Measurements from ENCODE around the gene WHRN. TPM values are rescaled to one million over a fixed set of nuclear protein-coding genes. Genes with fewer than 3 reads are reported as not detected.

WHRN gene
- total and polyA plus RNA-seq, 2 experiments from 2014 or later, result 8.3 to 8.9 TPM

DNA sequence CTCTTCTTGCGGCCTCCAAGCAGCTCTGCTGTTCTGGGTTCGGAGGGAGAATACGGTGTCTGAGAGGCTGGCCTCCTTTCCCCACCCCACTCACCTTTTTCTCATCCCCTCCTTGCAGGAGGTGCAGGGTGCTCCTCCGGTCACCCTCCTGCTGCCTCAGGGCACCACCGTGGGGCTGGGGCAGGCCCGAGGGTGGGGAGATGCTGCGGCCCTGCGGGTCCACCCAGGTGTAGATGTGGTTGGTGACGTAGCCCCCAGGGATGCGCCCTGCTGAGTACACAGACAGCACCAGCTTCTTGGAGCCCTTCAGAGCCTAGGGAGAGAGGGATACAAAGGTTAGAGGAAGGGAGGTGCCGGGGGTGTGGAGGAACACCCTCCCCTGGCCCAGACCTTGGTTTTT is 26.8 kb downstream of the WHRN start (continued):
- TF ChIP-seq, protein P1, sequence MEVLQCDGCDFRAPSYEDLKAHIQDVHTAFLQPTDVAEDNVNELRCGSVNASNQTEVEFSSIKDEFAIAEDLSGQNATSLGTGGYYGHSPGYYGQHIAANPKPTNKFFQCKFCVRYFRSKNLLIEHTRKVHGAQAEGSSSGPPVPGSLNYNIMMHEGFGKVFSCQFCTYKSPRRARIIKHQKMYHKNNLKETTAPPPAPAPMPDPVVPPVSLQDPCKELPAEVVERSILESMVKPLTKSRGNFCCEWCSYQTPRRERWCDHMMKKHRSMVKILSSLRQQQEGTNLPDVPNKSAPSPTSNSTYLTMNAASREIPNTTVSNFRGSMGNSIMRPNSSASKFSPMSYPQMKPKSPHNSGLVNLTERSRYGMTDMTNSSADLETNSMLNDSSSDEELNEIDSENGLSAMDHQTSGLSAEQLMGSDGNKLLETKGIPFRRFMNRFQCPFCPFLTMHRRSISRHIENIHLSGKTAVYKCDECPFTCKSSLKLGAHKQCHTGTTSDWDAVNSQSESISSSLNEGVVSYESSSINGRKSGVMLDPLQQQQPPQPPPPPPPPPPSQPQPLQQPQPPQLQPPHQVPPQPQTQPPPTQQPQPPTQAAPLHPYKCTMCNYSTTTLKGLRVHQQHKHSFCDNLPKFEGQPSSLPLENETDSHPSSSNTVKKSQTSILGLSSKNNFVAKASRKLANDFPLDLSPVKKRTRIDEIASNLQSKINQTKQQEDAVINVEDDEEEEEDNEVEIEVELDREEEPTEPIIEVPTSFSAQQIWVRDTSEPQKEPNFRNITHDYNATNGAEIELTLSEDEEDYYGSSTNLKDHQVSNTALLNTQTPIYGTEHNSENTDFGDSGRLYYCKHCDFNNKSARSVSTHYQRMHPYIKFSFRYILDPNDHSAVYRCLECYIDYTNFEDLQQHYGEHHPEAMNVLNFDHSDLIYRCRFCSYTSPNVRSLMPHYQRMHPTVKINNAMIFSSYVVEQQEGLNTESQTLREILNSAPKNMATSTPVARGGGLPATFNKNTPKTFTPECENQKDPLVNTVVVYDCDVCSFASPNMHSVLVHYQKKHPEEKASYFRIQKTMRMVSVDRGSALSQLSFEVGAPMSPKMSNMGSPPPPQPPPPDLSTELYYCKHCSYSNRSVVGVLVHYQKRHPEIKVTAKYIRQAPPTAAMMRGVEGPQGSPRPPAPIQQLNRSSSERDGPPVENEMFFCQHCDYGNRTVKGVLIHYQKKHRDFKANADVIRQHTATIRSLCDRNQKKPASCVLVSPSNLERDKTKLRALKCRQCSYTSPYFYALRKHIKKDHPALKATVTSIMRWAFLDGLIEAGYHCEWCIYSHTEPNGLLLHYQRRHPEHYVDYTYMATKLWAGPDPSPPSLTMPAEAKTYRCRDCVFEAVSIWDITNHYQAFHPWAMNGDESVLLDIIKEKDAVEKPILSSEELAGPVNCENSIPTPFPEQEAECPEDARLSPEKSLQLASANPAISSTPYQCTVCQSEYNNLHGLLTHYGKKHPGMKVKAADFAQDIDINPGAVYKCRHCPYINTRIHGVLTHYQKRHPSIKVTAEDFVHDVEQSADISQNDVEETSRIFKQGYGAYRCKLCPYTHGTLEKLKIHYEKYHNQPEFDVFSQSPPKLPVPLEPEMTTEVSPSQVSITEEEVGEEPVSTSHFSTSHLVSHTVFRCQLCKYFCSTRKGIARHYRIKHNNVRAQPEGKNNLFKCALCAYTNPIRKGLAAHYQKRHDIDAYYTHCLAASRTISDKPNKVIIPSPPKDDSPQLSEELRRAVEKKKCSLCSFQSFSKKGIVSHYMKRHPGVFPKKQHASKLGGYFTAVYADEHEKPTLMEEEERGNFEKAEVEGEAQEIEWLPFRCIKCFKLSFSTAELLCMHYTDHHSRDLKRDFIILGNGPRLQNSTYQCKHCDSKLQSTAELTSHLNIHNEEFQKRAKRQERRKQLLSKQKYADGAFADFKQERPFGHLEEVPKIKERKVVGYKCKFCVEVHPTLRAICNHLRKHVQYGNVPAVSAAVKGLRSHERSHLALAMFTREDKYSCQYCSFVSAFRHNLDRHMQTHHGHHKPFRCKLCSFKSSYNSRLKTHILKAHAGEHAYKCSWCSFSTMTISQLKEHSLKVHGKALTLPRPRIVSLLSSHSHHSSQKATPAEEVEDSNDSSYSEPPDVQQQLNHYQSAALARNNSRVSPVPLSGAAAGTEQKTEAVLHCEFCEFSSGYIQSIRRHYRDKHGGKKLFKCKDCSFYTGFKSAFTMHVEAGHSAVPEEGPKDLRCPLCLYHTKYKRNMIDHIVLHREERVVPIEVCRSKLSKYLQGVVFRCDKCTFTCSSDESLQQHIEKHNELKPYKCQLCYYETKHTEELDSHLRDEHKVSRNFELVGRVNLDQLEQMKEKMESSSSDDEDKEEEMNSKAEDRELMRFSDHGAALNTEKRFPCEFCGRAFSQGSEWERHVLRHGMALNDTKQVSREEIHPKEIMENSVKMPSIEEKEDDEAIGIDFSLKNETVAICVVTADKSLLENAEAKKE (CRISPR knock-in tag; IDR thresholded peaks at IDR 0.05), result no peak
- TF ChIP-seq EZH2phosphoT487 (IDR thresholded peaks at IDR 0.05; ENCODE audit: unreplicated experiment) (no peak), JUNB (IDR thresholded peaks at IDR 0.05; ENCODE audit: unreplicated experiment) (no peak), STAT1 (IDR thresholded peaks at IDR 0.05; ENCODE audit: unreplicated experiment) (no peak)

DNA sequence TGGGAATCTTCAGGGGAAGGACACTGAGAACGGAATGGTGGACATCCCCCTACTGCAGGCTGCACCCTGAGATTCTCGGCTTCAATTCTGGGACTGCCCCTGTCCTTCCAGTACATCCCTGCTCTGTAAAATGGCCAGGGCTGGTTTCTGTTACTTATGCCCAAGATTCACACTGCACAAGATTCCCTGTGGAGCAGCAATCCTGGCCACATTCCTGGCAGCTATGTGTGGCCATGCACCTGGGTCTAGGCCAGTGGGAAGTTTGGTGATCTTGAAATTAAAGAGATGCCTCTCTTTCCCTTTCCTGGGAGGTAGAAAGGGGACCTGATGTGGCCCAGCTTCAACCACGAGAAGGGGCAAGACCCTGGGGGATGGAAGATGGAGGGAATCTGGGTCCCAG is 27.6 kb downstream of the WHRN start:
- no peak for TF ChIP-seq EZH2 (IDR thresholded peaks at IDR 0.05; ENCODE audit: low read depth, unreplicated experiment)
- TF ChIP-seq, protein P2, sequence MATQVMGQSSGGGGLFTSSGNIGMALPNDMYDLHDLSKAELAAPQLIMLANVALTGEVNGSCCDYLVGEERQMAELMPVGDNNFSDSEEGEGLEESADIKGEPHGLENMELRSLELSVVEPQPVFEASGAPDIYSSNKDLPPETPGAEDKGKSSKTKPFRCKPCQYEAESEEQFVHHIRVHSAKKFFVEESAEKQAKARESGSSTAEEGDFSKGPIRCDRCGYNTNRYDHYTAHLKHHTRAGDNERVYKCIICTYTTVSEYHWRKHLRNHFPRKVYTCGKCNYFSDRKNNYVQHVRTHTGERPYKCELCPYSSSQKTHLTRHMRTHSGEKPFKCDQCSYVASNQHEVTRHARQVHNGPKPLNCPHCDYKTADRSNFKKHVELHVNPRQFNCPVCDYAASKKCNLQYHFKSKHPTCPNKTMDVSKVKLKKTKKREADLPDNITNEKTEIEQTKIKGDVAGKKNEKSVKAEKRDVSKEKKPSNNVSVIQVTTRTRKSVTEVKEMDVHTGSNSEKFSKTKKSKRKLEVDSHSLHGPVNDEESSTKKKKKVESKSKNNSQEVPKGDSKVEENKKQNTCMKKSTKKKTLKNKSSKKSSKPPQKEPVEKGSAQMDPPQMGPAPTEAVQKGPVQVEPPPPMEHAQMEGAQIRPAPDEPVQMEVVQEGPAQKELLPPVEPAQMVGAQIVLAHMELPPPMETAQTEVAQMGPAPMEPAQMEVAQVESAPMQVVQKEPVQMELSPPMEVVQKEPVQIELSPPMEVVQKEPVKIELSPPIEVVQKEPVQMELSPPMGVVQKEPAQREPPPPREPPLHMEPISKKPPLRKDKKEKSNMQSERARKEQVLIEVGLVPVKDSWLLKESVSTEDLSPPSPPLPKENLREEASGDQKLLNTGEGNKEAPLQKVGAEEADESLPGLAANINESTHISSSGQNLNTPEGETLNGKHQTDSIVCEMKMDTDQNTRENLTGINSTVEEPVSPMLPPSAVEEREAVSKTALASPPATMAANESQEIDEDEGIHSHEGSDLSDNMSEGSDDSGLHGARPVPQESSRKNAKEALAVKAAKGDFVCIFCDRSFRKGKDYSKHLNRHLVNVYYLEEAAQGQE (IDR thresholded peaks at IDR 0.05; ENCODE audit: unreplicated experiment), result no peak
- TF ChIP-seq, protein P3, sequence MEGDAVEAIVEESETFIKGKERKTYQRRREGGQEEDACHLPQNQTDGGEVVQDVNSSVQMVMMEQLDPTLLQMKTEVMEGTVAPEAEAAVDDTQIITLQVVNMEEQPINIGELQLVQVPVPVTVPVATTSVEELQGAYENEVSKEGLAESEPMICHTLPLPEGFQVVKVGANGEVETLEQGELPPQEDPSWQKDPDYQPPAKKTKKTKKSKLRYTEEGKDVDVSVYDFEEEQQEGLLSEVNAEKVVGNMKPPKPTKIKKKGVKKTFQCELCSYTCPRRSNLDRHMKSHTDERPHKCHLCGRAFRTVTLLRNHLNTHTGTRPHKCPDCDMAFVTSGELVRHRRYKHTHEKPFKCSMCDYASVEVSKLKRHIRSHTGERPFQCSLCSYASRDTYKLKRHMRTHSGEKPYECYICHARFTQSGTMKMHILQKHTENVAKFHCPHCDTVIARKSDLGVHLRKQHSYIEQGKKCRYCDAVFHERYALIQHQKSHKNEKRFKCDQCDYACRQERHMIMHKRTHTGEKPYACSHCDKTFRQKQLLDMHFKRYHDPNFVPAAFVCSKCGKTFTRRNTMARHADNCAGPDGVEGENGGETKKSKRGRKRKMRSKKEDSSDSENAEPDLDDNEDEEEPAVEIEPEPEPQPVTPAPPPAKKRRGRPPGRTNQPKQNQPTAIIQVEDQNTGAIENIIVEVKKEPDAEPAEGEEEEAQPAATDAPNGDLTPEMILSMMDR (conservative IDR thresholded peaks at IDR 0.05; ENCODE audit: low read depth in 2 of 2), result no peak
- TF ChIP-seq, protein P4, sequence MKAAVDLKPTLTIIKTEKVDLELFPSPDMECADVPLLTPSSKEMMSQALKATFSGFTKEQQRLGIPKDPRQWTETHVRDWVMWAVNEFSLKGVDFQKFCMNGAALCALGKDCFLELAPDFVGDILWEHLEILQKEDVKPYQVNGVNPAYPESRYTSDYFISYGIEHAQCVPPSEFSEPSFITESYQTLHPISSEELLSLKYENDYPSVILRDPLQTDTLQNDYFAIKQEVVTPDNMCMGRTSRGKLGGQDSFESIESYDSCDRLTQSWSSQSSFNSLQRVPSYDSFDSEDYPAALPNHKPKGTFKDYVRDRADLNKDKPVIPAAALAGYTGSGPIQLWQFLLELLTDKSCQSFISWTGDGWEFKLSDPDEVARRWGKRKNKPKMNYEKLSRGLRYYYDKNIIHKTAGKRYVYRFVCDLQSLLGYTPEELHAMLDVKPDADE (IDR thresholded peaks at IDR 0.05), result no peak
- TF ChIP-seq CREB1 (CRISPR knock-in tag; IDR thresholded peaks at IDR 0.05; ENCODE audit: low read depth), result no peak
- H3K9me2 ChIP-seq (ENCODE audit: insufficient read depth), result no peaks in the 10 kb centered on the region
- H3K4me1 ChIP-seq (ENCODE audit: insufficient read depth), result no peaks in the 10 kb centered on the region
- H3K27me3 ChIP-seq (ENCODE audit: insufficient read depth), result no peaks in the 10 kb centered on the region
- H3K4me1 Mint-ChIP-seq, result peaks cover 18% of the 10 kb centered on the region
- no peaks in the 10 kb centered on the region for H3K9me3 Mint-ChIP-seq
- no peaks in the 10 kb centered on the region for H4K20me1 ChIP-seq (replicated peaks; ENCODE audit: insufficient read depth)
- H3K27ac ChIP-seq (ENCODE audit: low read depth), result no peak overlapping the region
- ATAC-seq (no peak), DNase-seq (ENCODE audit: low spot score) (peak; percentile 26)
- no peak overlapping the region for H3K4me3 Mint-ChIP-seq
- no peaks in the 10 kb centered on the region for H3K79me2 ChIP-seq (replicated peaks; ENCODE audit: insufficient read depth)
- H3K4me2 ChIP-seq, result no peak overlapping the region
- H3K27me3 Mint-ChIP-seq (ENCODE audit: insufficient read depth, low read depth, poor library complexity), result peaks cover 8% of the 10 kb centered on the region
- no peak overlapping the region for H3K4me3 ChIP-seq
- no peaks in the 10 kb centered on the region; the same call in 1 of the 3 replicates for H3K36me3 Mint-ChIP-seq (ENCODE audit: low read depth)
- no peak overlapping the region for H2AFZ ChIP-seq
- no peaks in the 10 kb centered on the region for H3F3A ChIP-seq (replicated peaks; ENCODE audit: low read depth)
- peak overlapping the region; percentile 72 for H3K27ac Mint-ChIP-seq
- no peaks in the 10 kb centered on the region for H3K36me3 ChIP-seq (ENCODE audit: insufficient read depth)

Measured in GM23338 (cell line).